HG02884 (cell line): ENCODE data around the gene CXCL12.

ENCODE experiments used
- ATAC-seq: cut with Tn5 transposase; IDR thresholded peaks from one replicate; pipeline ENCODE4 v1.9.1; 2021; ENCODE audit warnings: mild to moderate bottlenecking, moderate library complexity; ENCODE audit not compliant: unreplicated experiment

The CXCL12 gene

GRCh38 chr10:44385026-44385695 is at the start of gene CXCL12:
Gene CXCL12 (minus strand): TSS chr10:44385097. CDS start chr10:44385005, 92 bp downstream.
- ATAC-seq: no peak

GRCh38 chr10:44427479-44427878 is 42.6 kb upstream of the CXCL12 start:
- ATAC-seq: no peak

DNA sequence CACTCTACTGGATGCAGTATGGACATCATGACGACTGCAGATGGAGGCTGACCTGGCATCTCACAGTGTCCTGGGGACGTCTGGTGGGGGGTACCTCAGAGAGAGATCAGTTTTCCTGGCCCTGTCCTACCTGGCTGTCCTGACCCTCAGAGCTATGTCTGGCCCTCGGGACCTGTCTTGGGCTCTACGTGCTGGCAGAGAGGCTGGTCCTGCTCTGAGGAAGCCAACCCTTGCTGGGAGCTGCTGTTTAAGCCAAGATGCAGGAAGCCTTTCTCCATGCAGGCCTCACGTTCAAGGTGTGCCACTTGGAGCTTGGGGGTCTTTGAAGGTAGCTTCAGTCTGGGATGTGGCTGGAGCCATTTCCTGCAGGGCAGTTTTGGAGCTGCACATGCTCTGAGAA is 42.1 kb upstream of the CXCL12 start:
- no peak for ATAC-seq

DNA sequence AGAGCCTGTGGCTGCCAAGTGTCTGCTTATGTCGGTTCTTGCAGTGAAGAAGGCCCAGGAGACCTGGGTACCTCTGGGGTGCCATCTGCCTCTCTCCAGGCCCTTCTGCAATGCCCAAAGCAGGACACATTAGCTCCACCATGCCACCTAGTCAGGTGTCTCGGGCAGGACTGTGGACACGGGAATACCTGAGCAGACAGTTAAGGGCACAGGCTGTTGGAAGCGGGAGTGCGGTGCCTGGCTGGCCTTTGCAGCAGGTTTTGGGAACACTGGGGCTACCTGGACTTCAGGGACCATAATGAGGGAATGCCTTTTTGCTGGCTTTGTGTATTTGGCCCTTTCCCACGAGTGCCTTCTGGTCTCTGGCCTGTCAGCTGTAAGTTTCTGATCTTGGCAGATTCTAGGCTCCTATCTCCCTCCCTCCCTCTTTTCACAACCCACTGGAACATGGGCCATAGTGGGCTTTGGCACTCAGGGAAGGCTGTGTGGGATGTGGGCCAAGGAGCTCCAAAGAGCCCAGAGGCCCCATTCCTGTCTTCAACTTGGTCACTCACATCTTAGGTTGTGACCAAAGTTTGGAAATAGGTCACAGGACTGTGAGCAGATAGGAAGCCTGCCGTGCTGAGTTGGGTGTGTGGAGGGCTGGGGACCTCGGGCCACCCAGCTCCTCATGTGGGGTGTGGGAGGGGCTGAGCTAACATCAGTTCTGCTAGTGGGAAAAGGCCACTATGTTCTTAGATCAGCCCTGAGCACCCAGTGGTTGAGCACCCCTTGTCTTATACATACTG is 41.5 kb upstream of the CXCL12 start:
- ATAC-seq: no peak

- ATAC-seq: no peak
Measured at GRCh38 chr10:44425466-44425865, 40.6 kb upstream of the CXCL12 start.

- no peak for ATAC-seq
Measured at GRCh38 chr10:44424957-44425356, 40.1 kb upstream of the CXCL12 start.

- no peak for ATAC-seq
Measured at GRCh38 chr10:44424298-44424697, 39.4 kb upstream of the CXCL12 start.

- no peak for ATAC-seq
Measured at GRCh38 chr10:44422570-44423101, 37.7 kb upstream of the CXCL12 start.

DNA sequence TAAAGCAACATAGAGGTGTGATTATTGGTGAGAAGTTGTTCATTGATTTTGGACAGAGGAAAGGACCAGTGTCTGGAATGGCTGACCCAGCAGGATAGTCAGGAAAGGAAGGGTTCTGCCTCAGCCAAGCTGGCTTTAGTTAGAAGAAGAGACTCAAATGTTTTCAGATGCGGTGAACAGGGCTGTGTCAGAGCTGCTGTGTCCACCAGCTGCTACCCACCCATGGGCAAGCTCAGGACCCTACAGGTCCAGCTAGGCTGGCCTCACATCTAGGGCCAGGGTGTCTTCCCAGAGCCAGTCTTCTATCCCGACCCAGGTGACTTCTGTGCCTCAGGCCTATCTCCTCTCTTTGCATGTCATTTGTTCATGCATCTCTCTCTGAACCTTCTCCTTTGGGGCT is 37.3 kb upstream of the CXCL12 start:
- ATAC-seq: no peak

DNA sequence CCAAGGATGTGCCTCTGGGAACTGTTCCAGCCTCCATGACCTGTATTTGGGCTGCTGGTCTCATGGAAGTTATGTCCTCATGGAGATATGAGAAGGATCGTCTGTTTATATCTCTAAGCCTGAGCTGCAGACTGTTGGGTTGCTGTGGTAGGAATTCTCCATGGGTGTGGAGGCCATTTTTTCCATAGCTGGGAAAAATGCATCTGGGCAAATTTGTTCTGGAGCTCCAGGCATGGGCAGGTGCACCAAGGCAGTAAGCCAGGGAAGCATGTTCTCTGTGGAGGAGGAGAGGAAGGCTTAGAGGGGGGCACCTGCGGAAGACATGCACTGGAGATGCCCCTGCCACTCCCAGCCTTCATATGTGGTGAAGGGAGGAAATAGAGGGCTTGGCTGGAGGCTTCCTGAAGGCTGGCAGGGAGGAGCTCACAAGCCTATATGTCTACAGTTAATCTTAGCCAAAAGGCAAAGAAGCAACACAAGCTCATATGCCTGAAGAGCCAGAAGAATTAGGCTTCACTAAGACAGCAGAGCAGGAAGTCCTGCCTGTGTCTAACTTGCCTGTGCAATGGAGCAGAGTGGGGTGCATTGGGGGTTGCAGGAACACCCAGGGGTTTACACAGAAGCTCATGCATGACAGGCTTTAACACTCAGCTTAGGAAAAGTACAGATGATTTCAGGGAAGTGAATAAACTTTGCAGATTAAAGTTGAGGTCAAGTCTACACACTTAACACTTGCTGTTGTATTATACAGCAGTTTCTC is 35.1 kb upstream of the CXCL12 start:
- ATAC-seq: no peak

- ATAC-seq: no peak
Measured at GRCh38 chr10:44418637-44419036, 33.7 kb upstream of the CXCL12 start.

DNA sequence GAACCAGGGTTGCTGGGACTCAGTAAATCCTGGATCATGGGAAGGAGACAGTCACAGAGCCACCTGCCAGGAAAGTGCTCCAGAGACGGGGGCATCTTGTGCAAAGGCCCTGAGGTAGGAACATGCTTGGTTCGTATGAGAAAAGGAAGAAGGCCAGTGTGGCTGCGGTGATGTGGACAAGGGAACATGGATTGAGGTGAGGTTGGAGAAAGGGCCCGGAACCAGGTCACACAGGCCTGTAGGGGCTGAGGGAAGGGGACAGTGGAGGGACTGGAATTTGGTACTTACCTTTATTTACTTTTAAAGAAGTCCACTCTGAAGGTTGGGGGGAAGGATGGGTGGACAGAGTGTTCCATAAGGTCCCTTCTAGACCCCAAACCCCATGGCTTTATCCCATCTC is 32.9 kb upstream of the CXCL12 start:
- ATAC-seq: no peak

GRCh38 chr10:44416936-44417335 is 32.0 kb upstream of the CXCL12 start:
- ATAC-seq: no peak

GRCh38 chr10:44416021-44416771 is 31.3 kb upstream of the CXCL12 start:
- ATAC-seq: no peak

DNA sequence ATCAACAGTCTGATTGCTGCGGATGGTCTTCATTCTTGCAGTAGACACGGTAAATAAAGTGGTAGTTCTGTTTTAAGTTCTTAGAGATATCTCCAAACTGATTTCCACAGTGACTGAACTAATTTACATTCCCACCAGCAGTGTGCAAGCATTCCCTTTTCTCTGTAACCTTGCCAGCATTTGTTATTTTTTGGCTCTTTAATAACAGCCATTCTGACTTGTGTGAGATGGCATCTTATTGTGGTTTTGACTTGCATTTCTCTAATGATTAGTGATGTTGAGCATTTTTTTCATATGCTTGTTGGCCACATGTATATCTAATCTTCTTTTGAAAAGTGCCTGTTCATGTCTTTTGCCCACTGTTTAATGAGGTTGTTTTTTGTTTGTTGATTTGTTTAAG is 30.2 kb upstream of the CXCL12 start:
- no peak for ATAC-seq

DNA sequence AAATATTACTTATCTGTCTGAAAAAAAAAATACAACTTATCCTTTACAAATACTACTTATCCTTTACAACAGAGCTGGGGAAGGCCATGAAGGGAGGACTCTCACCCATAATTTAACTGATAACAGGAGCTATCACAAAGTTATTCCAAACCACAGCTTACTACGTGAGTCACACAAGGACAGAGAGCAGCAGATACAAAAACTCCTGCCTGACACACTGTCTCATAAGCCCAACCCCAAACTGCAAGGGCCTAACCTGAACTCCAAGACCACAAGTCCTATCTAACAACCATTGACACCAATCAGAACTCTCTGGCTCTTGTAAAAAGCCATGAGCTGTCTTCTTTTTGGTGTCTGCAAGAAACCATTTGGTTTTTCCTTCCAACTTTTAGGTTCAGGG is 28.5 kb upstream of the CXCL12 start:
- ATAC-seq: no peak

GRCh38 chr10:44411251-44411650 is 26.4 kb upstream of the CXCL12 start:
- no peak for ATAC-seq

DNA sequence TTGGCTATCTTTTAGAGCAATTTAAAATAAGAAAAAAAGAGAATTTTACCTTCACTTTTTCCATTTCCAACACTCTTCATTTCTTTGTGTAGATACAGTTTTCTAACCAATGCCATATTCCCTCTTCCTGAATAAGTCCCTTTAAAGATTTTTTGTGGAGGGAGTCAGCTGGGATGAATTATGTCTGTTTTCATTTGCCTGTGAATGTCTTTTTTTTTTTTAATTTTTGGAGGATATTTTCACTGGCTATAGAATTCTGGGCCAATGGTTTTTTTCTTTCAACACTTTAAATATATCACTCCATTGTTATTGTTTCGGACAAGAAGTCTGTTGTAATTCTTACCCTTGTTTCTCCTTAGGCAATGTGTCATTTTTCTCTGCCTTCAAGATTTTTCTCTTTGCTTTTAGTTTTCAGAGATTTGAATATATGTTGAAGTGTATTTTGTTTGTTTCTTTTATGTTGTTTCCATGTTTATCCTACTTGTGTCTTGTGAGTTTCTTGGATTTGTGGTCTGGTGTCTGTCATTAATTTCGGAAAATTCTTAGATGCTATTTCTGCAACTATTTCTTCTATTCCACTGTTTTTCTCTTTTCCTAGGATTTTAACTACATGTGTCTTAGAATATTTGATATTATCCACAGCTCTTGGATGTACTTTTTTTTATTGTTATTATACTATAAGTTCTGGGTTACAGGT is 20.0 kb upstream of the CXCL12 start:
- ATAC-seq: no peak

DNA sequence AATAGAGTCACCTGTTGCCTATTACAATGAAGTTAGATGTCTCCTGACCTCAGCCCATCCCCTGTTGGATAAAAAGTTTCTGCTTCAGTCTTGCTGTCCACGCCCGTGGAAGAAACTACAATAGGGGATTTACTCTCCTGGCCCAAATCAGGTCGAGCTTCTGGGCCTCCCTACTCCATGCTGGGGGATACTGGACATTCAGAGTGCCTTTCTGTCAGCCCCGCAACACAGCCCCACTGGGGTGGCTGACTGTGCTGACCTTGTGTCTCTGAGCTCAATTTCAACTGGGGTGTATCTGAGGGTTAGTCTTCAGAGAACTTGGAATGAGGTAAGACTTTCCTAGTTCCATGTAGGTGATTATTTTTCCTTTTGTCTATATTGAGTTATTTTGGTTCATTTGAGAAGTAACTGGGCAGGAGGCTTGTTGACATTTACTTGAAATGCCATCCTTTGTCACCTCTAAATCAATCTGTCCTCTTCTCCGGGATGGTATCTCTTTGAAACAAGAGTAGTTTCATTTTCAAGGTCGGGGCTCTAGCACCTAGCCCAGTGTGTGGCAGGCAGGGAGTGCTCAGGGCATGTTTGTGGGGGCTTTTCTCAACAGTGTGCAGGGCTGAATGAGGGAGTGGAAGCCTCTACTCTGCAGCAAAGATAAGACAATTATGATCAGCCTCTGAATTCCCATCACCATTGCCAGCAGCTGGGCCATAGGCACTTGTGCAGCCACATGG is 17.7 kb upstream of the CXCL12 start:
- no peak for ATAC-seq

GRCh38 chr10:44400541-44400940 is 15.6 kb upstream of the CXCL12 start:
- ATAC-seq: no peak
